ENCODE measurements around the gene PTPRN2. TPM values are rescaled to one million over a fixed set of nuclear protein-coding genes. Genes with fewer than 3 reads are reported as not detected.

Gene PTPRN2
- total RNA-seq, 2 donors from 2014 or later, result 26.1 to 55.5 TPM

- 81% methylated on average over 23 of the region's 23 CpGs for WGBS
- intact Hi-C loops (cut with DNase I), result no loop called here
- TF ChIP-seq POLR2AphosphoS5 (IDR thresholded peaks at IDR 0.05), result no peak
- no peak for TF ChIP-seq CTCF (IDR thresholded peaks at IDR 0.05)
- TF ChIP-seq POLR2A (IDR thresholded peaks at IDR 0.05), result no peak
- no peaks in the 10 kb centered on the region for H3K4me1 ChIP-seq (replicated peaks)
- no peaks in the 10 kb centered on the region for H3K27me3 ChIP-seq (replicated peaks; ENCODE audit: insufficient read depth)
- no peak overlapping the region for H3K27ac ChIP-seq
- no peaks in the 10 kb centered on the region for H3K9me3 ChIP-seq
- H3K4me3 ChIP-seq, result no peak overlapping the region
- H3K36me3 ChIP-seq, result no peaks in the 10 kb centered on the region
- no peak for DNase-seq (ENCODE audit: low spot score)
Measured at GRCh38 chr7:158003441-158004122, 584.0 kb downstream of the PTPRN2 start.

- Histone ChIP-seq H3K36me3 (no peaks in the 10 kb centered on the region), H3K9me3 (no peaks in the 10 kb centered on the region), H3K4me1 (replicated peaks) (no peaks in the 10 kb centered on the region), H3K4me3 (no peak overlapping the region), H3K27ac (no peak overlapping the region), H3K27me3 (replicated peaks; ENCODE audit: insufficient read depth) (no peaks in the 10 kb centered on the region)
- no peak for TF ChIP-seq POLR2AphosphoS5 (IDR thresholded peaks at IDR 0.05)
- no peak for TF ChIP-seq CTCF (IDR thresholded peaks at IDR 0.05)
- no peak for TF ChIP-seq POLR2A (IDR thresholded peaks at IDR 0.05)
- 93% methylated on average over 17 of the region's 17 CpGs for WGBS
- no peak for DNase-seq (ENCODE audit: low spot score)
- intact Hi-C loops (cut with DNase I), result no loop called here
Measured at GRCh38 chr7:158002486-158003080, 585.0 kb downstream of the PTPRN2 start.

GRCh38 chr7:158001621-158002320, 585.9 kb downstream of the PTPRN2 start:
- H3K4me3 ChIP-seq, result no peak overlapping the region
- no peaks in the 10 kb centered on the region for H3K27me3 ChIP-seq (replicated peaks; ENCODE audit: insufficient read depth)
- no peak overlapping the region for H3K27ac ChIP-seq
- peak; percentile 40 for DNase-seq (ENCODE audit: low spot score)
- intact Hi-C loops (cut with DNase I), result no loop called here
- no peaks in the 10 kb centered on the region for H3K36me3 ChIP-seq
- H3K9me3 ChIP-seq, result no peaks in the 10 kb centered on the region
- no peak for TF ChIP-seq POLR2A (IDR thresholded peaks at IDR 0.05)
- TF ChIP-seq CTCF (IDR thresholded peaks at IDR 0.05), result no peak
- no peak for TF ChIP-seq POLR2AphosphoS5 (IDR thresholded peaks at IDR 0.05)
- no peaks in the 10 kb centered on the region for H3K4me1 ChIP-seq (replicated peaks)
- 81% methylated on average over 28 of the region's 28 CpGs for WGBS

- TF ChIP-seq POLR2A (IDR thresholded peaks at IDR 0.05) (no peak), CTCF (IDR thresholded peaks at IDR 0.05) (no peak), POLR2AphosphoS5 (IDR thresholded peaks at IDR 0.05) (no peak)
- Histone ChIP-seq H3K27ac (no peak overlapping the region), H3K9me3 (no peaks in the 10 kb centered on the region), H3K4me1 (replicated peaks) (no peaks in the 10 kb centered on the region), H3K4me3 (no peak overlapping the region), H3K27me3 (replicated peaks; ENCODE audit: insufficient read depth) (no peaks in the 10 kb centered on the region), H3K36me3 (no peaks in the 10 kb centered on the region)
- intact Hi-C loops (cut with DNase I), result no loop called here
- 73% methylated on average over 8 of the region's 12 CpGs for WGBS
- DNase-seq (ENCODE audit: low spot score), result no peak
Measured at GRCh38 chr7:158001003-158001402, 586.6 kb downstream of the PTPRN2 start.
